Neuronal stem cell (in vitro differentiated cells): Measurements from ENCODE around the gene NEGR1.

Experiments
- DNase-seq: peaks from one replicate; pipeline ENCODE4 v3.0.0-alpha.2; 2013; ENCODE audit warnings: low spot score
- H2AFZ ChIP-seq: one replicate; pipeline ENCODE4 v1.6.1; 2013; ENCODE audit warnings: mild to moderate bottlenecking, low read length, inconsistent platforms
- H2AK5ac ChIP-seq: 2 replicates; pipeline ENCODE4 v1.6.1; 2013; ENCODE audit warnings: low read depth, mild to moderate bottlenecking, inconsistent platforms, low read length, moderate library complexity, mixed read lengths
- H2BK120ac ChIP-seq: 2 replicates; pipeline ENCODE4 v1.6.1; 2013; ENCODE audit warnings: low read depth, mild to moderate bottlenecking, inconsistent platforms, low read length, moderate library complexity, mixed read lengths
- H2BK12ac ChIP-seq: one replicate; pipeline ENCODE4 v1.6.1; 2013; ENCODE audit warnings: low read length, inconsistent platforms
- H2BK15ac ChIP-seq: 2 replicates; pipeline ENCODE4 v1.6.1; 2013; ENCODE audit warnings: mild to moderate bottlenecking, low read length, inconsistent platforms, mixed read lengths
- H2BK5ac ChIP-seq: one replicate; pipeline ENCODE4 v1.6.1; 2013; ENCODE audit warnings: inconsistent platforms, mild to moderate bottlenecking, low read length, moderate library complexity
- H3K14ac ChIP-seq: one replicate; pipeline ENCODE4 v1.6.1; 2013; ENCODE audit warnings: low read length, inconsistent platforms
- H3K18ac ChIP-seq: 2 replicates; pipeline ENCODE4 v1.6.1; 2013; ENCODE audit warnings: low read length, inconsistent platforms
- H3K23ac ChIP-seq: 2 replicates; pipeline ENCODE4 v1.6.1; 2013; ENCODE audit warnings: low read depth, mild to moderate bottlenecking, mixed read lengths, low read length, inconsistent platforms; ENCODE audit not compliant: poor library complexity
- H3K27ac ChIP-seq: replicated peaks from 3 replicates; pipeline ENCODE4 v1.5.1; 2013; ENCODE audit warnings: low read length, inconsistent platforms
- H3K27me3 ChIP-seq, 3 experiments: 2 replicates each; pipeline ENCODE4 v1.6.1; 2013; ENCODE audit warnings: low read length in 3 of 3, mild to moderate bottlenecking in 2 of 3, inconsistent platforms in 1 of 3, low read depth in 1 of 3, mixed read lengths in 1 of 3, moderate library complexity in 1 of 3; ENCODE audit not compliant: control insufficient read depth in 3 of 3, insufficient read depth in 3 of 3
- H3K36me3 ChIP-seq, 2 donors: replicated peaks in 1 of 2; 2 replicates each; pipeline ENCODE4 v1.6.1; 2013; ENCODE audit warnings: low read length in 2 of 2; ENCODE audit not compliant: control insufficient read depth in 2 of 2, insufficient read depth in 2 of 2
- H3K4ac ChIP-seq: 2 replicates; pipeline ENCODE4 v1.6.1; 2013; ENCODE audit warnings: inconsistent platforms, mild to moderate bottlenecking, low read length, moderate library complexity
- H3K4me1 ChIP-seq, 2 donors: 1 replicate in 1 of 2; 2 replicates in 1 of 2; pipeline ENCODE4 v1.6.1; 2013; ENCODE audit warnings: low read length in 2 of 2, low read depth in 1 of 2; ENCODE audit not compliant: control insufficient read depth in 2 of 2, insufficient read depth in 1 of 2
- H3K4me2 ChIP-seq: one replicate; pipeline ENCODE4 v1.6.1; 2013; ENCODE audit warnings: mild to moderate bottlenecking, low read length, inconsistent platforms; ENCODE audit not compliant: insufficient read depth, poor library complexity, severe bottlenecking
- H3K4me3 ChIP-seq, 2 donors: 2 replicates each; pipeline ENCODE4 v1.5.1; 2013; ENCODE audit warnings: low read length in 2 of 2, mild to moderate bottlenecking in 2 of 2, inconsistent platforms in 1 of 2, moderate library complexity in 1 of 2
- H3K79me1 ChIP-seq: one replicate; pipeline ENCODE4 v1.6.1; 2013; ENCODE audit warnings: low read depth, mild to moderate bottlenecking, inconsistent platforms, low read length, moderate library complexity
- H3K9ac ChIP-seq: one replicate; pipeline ENCODE4 v1.6.1; 2013; ENCODE audit warnings: mild to moderate bottlenecking, low read depth, low read length, inconsistent platforms; ENCODE audit not compliant: poor library complexity
- H3K9me3 ChIP-seq, 2 donors: replicated peaks in 1 of 2; 2 replicates each; pipeline versions ENCODE3 to v1.6.1; 2013; ENCODE audit warnings: low read length in 2 of 2, mild to moderate bottlenecking in 2 of 2, inconsistent platforms in 1 of 2, low read depth in 1 of 2, mixed read lengths in 1 of 2, moderate library complexity in 1 of 2; ENCODE audit not compliant: control insufficient read depth in 2 of 2, insufficient read depth in 1 of 2
- H4K8ac ChIP-seq: one replicate; pipeline ENCODE4 v1.6.1; 2013; ENCODE audit warnings: low read depth, mild to moderate bottlenecking, inconsistent platforms, low read length, moderate library complexity
- H4K91ac ChIP-seq: one replicate; pipeline ENCODE4 v1.6.1; 2013; ENCODE audit warnings: low read length, low read depth, mild to moderate bottlenecking, inconsistent platforms; ENCODE audit not compliant: poor library complexity
- WGBS, 2 donors: extraction: QIAGEN DNeasy Blood & Tissue Kit; methylation state at CpG; one replicate each; pipeline ENCODE4 v1.1.7; 2013; ENCODE audit warnings: missing lambda C conversion rate in 2 of 2, mixed read lengths in 1 of 2; ENCODE audit not compliant: insufficient read length in 2 of 2, insufficient replicate concordance in 1 of 2; ENCODE audit errors: extremely low coverage in 2 of 2; 5-methylcytosine and 5-hydroxymethylcytosine counted together

NEGR1 gene

GRCh38 chr1:71831646-71832045 is 450.7 kb downstream of the NEGR1 start:
- Histone ChIP-seq H3K9me3 (no peaks in the 10 kb centered on the region), H3K4me1 (peaks cover 4 to 9% of the 10 kb centered on the region in 2 donors), H3K27ac (no peak overlapping the region), H2AFZ (no peak overlapping the region), H3K9ac (no peak overlapping the region), H3K4ac (no peak overlapping the region), H2BK12ac (no peak overlapping the region), H3K36me3 (no peaks in the 10 kb centered on the region), H3K79me1 (no peaks in the 10 kb centered on the region), H2BK120ac (no peak overlapping the region), H3K23ac (no peak overlapping the region), H3K14ac (no peak overlapping the region), H3K4me2 (no peak overlapping the region), H4K8ac (no peak overlapping the region), H3K4me3 (no peak overlapping the region), H3K27me3 (no peaks in the 10 kb centered on the region), H2BK5ac (no peak overlapping the region), H3K18ac (no peak overlapping the region), H4K91ac (no peak overlapping the region), H2AK5ac (no peak overlapping the region), H2BK15ac (no peak overlapping the region)
- WGBS, 2 donors = no CpG with 5 or more reads among the region's 4 CpGs
- no peak for DNase-seq

- DNase-seq = no peak
- Histone ChIP-seq H4K91ac (no peak overlapping the region), H3K79me1 (no peaks in the 10 kb centered on the region), H3K14ac (no peak overlapping the region), H2BK120ac (no peak overlapping the region), H3K36me3 (no peaks in the 10 kb centered on the region), H3K4me2 (no peak overlapping the region), H2BK12ac (no peak overlapping the region), H3K27ac (no peak overlapping the region), H4K8ac (no peak overlapping the region), H3K9ac (no peak overlapping the region), H3K4me1 (peaks cover 4 to 9% of the 10 kb centered on the region in 2 donors), H2AFZ (no peak overlapping the region), H3K18ac (no peak overlapping the region), H3K9me3 (no peaks in the 10 kb centered on the region), H3K27me3 (no peaks in the 10 kb centered on the region), H3K4ac (no peak overlapping the region), H3K4me3 (no peak overlapping the region), H2BK15ac (no peak overlapping the region), H2BK5ac (no peak overlapping the region), H3K23ac (no peak overlapping the region), H2AK5ac (no peak overlapping the region)
- 100% methylated on average over 3 of the region's 8 CpGs; no CpG with 5 or more reads in 1 of the 2 donors for WGBS, 2 donors
Measured at GRCh38 chr1:71829346-71829745, 453.0 kb downstream of the NEGR1 start.

GRCh38 chr1:71828431-71829012 is 453.8 kb downstream of the NEGR1 start:
- no peak overlapping the region for H3K14ac ChIP-seq
- H3K9ac ChIP-seq = no peak overlapping the region
- no peaks in the 10 kb centered on the region for H3K79me1 ChIP-seq
- H4K8ac ChIP-seq = no peak overlapping the region
- no peak overlapping the region for H4K91ac ChIP-seq
- H2BK15ac ChIP-seq = no peak overlapping the region
- no peaks in the 10 kb centered on the region for H3K9me3 ChIP-seq
- H2BK5ac ChIP-seq = no peak overlapping the region
- no peak overlapping the region for H3K4me2 ChIP-seq
- H2BK12ac ChIP-seq = no peak overlapping the region
- no peak overlapping the region for H2BK120ac ChIP-seq
- H3K27me3 ChIP-seq = no peaks in the 10 kb centered on the region
- no CpG with 5 or more reads among the region's 3 CpGs for WGBS, 2 donors
- H3K4me1 ChIP-seq = peaks cover 4 to 9% of the 10 kb centered on the region in 2 donors
- H3K27ac ChIP-seq = no peak overlapping the region
- no peak overlapping the region for H2AK5ac ChIP-seq
- H3K23ac ChIP-seq = no peak overlapping the region
- H3K36me3 ChIP-seq = no peaks in the 10 kb centered on the region
- H3K4ac ChIP-seq = no peak overlapping the region
- H3K18ac ChIP-seq = no peak overlapping the region
- peak overlapping the region; percentile 50 for H2AFZ ChIP-seq
- no peak overlapping the region for H3K4me3 ChIP-seq
- peak; percentile 5 for DNase-seq

- no peak overlapping the region for H4K8ac ChIP-seq
- no peak overlapping the region for H4K91ac ChIP-seq
- no peaks in the 10 kb centered on the region for H3K9me3 ChIP-seq
- no peaks in the 10 kb centered on the region for H3K36me3 ChIP-seq
- H2AK5ac ChIP-seq = no peak overlapping the region
- no peak overlapping the region for H3K23ac ChIP-seq
- peaks cover 4 to 8% of the 10 kb centered on the region in 2 donors for H3K4me1 ChIP-seq
- no peak overlapping the region for H3K18ac ChIP-seq
- no peak overlapping the region for H2BK12ac ChIP-seq
- no peak overlapping the region for H3K14ac ChIP-seq
- H2BK15ac ChIP-seq = no peak overlapping the region
- no peak overlapping the region for H2BK120ac ChIP-seq
- no peak overlapping the region for H3K9ac ChIP-seq
- H3K4me3 ChIP-seq = no peak overlapping the region
- no peak overlapping the region for H3K4me2 ChIP-seq
- H3K27me3 ChIP-seq = no peaks in the 10 kb centered on the region
- H3K79me1 ChIP-seq = no peaks in the 10 kb centered on the region
- no peak overlapping the region for H3K27ac ChIP-seq
- H2AFZ ChIP-seq = no peak overlapping the region
- WGBS, 2 donors = no CpG with 5 or more reads among the region's 4 CpGs
- no peak overlapping the region for H3K4ac ChIP-seq
- DNase-seq = no peak
- no peak overlapping the region for H2BK5ac ChIP-seq
Measured at GRCh38 chr1:71823708-71824305, 458.5 kb downstream of the NEGR1 start.
